Osteocyte (in vitro differentiated cells): ENCODE results near the gene FGFR1OP2. TPM values are rescaled to one million over a fixed set of nuclear protein-coding genes. Genes with fewer than 3 reads are reported as not detected.
"Not testable (repeated sequence)": the region's sequence is repeated elsewhere in the genome, so short reads cannot be mapped to it uniquely, and the experiment has no call there.

Experiments
- DNase-seq: peaks from one replicate; pipeline ENCODE4 v3.0.0; 2021; ENCODE audit warnings: mixed read lengths; ENCODE audit not compliant: unreplicated experiment; ENCODE audit errors: extremely low spot score
- H3K27ac Mint-ChIP-seq: one replicate; pipeline ENCODE4 v1.8.0; 2021; ENCODE audit warnings: mild to moderate bottlenecking, mixed read lengths; ENCODE audit not compliant: unreplicated experiment
- H3K27me3 Mint-ChIP-seq: one replicate; pipeline ENCODE4 v1.8.0; 2021; ENCODE audit warnings: mixed read lengths; ENCODE audit not compliant: unreplicated experiment
- H3K36me3 Mint-ChIP-seq: one replicate; pipeline ENCODE4 v1.8.0; 2021; ENCODE audit warnings: mixed read lengths; ENCODE audit not compliant: unreplicated experiment
- H3K4me1 Mint-ChIP-seq: one replicate; pipeline ENCODE4 v1.8.0; 2021; ENCODE audit warnings: mixed read lengths; ENCODE audit not compliant: unreplicated experiment
- H3K4me3 Mint-ChIP-seq: one replicate; pipeline ENCODE4 v1.8.0; 2021; ENCODE audit warnings: mild to moderate bottlenecking, moderate library complexity, mixed read lengths; ENCODE audit not compliant: unreplicated experiment
- H3K9me3 Mint-ChIP-seq: one replicate; pipeline ENCODE4 v1.8.0; 2021; ENCODE audit warnings: mixed read lengths; ENCODE audit not compliant: unreplicated experiment
- total RNA-seq: library from RNA; stranded (reverse); gene quantifications from 2 replicates; pipeline ENCODE4 v1.2.1, GENCODE V29; 2021
- TF ChIP-seq, protein P1 (sequence below): fragments of 200-600 bp; sonication (generic); IDR thresholded peaks from 2 replicates; pipeline ENCODE4 v1.5.0; 2021; ENCODE audit warnings: antibody characterized with exemption, mild to moderate bottlenecking, moderate library complexity

Gene FGFR1OP2
- total RNA-seq, 1 donor from 2014 or later: 44.4 TPM

DNA sequence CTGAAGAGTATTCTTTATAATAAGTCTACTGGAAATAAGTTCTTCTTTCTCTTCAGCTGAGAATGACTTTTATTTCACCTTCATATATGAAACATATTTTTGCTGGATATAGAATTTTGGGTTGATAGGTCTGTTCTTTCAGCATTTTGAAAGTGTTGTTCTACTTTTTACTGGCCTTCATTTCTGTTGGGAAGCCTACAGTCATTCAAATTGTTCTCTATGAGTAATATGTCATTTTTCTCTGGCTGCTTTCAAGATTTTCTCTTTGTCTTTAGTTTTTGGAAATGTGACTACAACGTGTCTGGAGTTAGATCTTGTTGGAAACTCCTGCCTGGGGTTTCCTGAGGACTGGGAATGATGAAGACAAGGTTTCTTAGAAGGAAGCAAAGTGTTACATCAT lies 10.0 kb downstream of the FGFR1OP2 start:
- DNase-seq: no peak
- Mint-ChIP-seq H3K4me1 (peaks cover 10% of the 10 kb centered on the region), H3K27me3 (no peaks in the 10 kb centered on the region), H3K9me3 (peaks cover 11% of the 10 kb centered on the region), H3K27ac (no peak overlapping the region), H3K36me3 (peaks cover 20% of the 10 kb centered on the region), H3K4me3 (no peak overlapping the region)
- TF ChIP-seq, protein P1, sequence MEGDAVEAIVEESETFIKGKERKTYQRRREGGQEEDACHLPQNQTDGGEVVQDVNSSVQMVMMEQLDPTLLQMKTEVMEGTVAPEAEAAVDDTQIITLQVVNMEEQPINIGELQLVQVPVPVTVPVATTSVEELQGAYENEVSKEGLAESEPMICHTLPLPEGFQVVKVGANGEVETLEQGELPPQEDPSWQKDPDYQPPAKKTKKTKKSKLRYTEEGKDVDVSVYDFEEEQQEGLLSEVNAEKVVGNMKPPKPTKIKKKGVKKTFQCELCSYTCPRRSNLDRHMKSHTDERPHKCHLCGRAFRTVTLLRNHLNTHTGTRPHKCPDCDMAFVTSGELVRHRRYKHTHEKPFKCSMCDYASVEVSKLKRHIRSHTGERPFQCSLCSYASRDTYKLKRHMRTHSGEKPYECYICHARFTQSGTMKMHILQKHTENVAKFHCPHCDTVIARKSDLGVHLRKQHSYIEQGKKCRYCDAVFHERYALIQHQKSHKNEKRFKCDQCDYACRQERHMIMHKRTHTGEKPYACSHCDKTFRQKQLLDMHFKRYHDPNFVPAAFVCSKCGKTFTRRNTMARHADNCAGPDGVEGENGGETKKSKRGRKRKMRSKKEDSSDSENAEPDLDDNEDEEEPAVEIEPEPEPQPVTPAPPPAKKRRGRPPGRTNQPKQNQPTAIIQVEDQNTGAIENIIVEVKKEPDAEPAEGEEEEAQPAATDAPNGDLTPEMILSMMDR: no peak

DNA sequence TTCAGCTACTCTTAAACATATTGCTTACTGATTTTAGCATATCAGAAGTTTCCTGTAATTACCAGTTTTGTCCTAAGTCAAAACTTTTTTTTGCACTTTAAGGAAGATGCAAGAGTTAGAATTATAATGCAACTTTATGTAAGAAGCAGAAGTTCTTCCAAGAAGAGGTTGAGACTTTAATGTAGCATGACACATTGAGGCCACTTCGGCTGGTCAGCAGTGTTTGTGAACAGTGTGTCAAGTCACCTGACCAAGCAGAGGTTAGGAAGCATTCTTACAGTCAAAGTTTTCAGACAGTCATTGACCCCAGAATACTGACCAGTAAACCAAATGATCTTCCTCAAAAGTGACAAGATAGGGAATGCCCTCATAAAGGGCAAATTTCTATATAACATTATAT lies 15.2 kb downstream of the FGFR1OP2 start:
- DNase-seq: no peak
- TF ChIP-seq, protein P1: no peak
- Mint-ChIP-seq H3K9me3 (peaks cover 2% of the 10 kb centered on the region), H3K36me3 (peaks cover 24% of the 10 kb centered on the region), H3K27me3 (no peaks in the 10 kb centered on the region), H3K4me3 (no peak overlapping the region), H3K27ac (no peak overlapping the region), H3K4me1 (peaks cover 10% of the 10 kb centered on the region)

DNA sequence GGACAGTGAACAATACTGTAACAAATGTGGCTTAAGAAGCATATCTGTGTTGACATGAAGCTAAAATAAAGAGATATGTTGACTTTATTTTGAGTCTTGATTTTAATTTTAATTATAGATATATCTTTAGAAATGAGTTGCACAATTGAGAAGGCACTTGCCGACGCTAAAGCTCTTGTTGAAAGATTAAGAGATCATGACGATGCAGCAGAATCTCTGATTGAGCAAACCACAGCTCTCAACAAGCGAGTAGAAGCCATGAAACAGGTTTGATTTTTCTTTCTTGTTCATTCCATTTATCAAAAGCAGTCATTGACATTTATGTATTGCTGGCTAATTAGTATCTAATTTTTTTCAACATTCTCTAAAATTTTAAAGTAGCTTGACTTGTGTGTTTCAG lies 15.8 kb downstream of the FGFR1OP2 start:
- Mint-ChIP-seq H3K36me3 (peaks cover 23% of the 10 kb centered on the region), H3K4me3 (no peak overlapping the region), H3K9me3 (no peaks in the 10 kb centered on the region), H3K27me3 (no peaks in the 10 kb centered on the region), H3K27ac (no peak overlapping the region), H3K4me1 (peaks cover 10% of the 10 kb centered on the region)
- TF ChIP-seq, protein P1: no peak
- DNase-seq: no peak

DNA sequence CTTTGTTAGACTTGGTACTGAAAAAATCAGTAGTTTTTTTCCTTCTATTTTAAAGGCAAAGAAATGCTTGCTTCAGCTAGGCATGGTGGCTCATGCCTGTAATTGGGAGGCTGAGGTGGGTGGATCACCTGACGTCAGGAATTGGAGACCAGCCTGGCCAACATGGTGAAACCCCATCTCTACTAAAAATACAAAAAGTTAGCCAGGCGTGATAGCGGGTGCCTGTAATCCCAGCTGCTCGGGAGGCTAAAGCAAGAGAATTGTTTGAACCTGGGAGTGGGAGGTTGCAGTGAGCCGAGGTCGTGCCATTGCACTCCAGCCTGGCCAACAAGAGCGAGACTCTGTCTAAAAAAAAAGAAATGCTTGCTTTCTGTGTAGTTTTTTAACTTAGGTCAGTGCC lies 23.1 kb downstream of the FGFR1OP2 start:
- not testable (repeated sequence) for H3K4me3 Mint-ChIP-seq, H3K4me1 Mint-ChIP-seq, H3K27ac Mint-ChIP-seq, H3K27me3 Mint-ChIP-seq, H3K9me3 Mint-ChIP-seq, DNase-seq
- peaks cover 57% of the 10 kb centered on the region for H3K36me3 Mint-ChIP-seq

DNA sequence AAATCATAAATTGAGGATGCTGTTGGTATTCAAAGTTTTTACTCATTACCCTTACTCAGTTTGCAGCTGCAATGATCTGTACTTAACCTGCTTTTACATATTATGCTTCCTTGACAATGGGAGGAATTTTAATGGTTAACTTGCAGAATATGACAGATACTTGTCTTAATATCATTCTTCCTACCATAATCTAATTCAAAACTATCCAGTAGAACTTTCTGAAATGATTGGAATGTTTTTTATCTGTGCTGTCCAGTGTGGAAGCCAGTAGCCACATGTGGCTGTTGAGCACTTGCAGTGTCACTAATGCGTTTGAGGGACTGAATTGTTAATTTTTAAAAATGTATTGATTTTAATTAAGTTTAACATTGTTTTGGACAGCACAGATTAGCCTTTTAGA lies 23.5 kb downstream of the FGFR1OP2 start:
- no peak overlapping the region for H3K4me3 Mint-ChIP-seq
- no peak overlapping the region for H3K27ac Mint-ChIP-seq
- TF ChIP-seq, protein P1: no peak
- H3K27me3 Mint-ChIP-seq: no peaks in the 10 kb centered on the region
- H3K4me1 Mint-ChIP-seq: no peaks in the 10 kb centered on the region
- H3K36me3 Mint-ChIP-seq: peaks cover 55% of the 10 kb centered on the region
- no peak for DNase-seq
- H3K9me3 Mint-ChIP-seq: no peaks in the 10 kb centered on the region

DNA sequence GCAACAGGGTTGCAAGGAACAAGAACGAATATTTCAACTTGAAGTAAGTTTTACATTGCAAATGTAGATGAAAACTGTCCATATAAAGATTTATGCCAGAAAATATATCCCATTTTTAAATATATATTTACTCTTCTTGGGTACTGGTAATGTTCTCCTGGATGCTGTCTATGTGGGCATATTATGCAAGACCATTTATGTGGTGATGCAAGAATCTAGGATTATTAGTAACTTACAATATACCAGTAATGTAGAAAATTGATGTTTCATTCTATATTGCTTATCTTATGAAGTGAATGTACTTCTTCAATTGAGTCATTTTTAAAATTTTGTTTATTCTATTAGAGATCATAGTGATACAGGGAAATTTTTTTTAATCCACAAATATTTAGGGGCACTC lies 25.1 kb downstream of the FGFR1OP2 start:
- DNase-seq: no peak
- TF ChIP-seq, protein P1: no peak
- H3K4me1 Mint-ChIP-seq: no peaks in the 10 kb centered on the region

More for the DNA sequence above, 25.1 kb downstream of the FGFR1OP2 start:
- H3K9me3 Mint-ChIP-seq: no peaks in the 10 kb centered on the region
- H3K27ac Mint-ChIP-seq: no peak overlapping the region
- no peak overlapping the region for H3K4me3 Mint-ChIP-seq
- peaks cover 48% of the 10 kb centered on the region for H3K36me3 Mint-ChIP-seq
- H3K27me3 Mint-ChIP-seq: no peaks in the 10 kb centered on the region
